Activated T-cell treated with anti-CD3 and anti-CD28 coated beads for 1 hour (primary cell): ENCODE data around the gene VASP.
"Not testable (repeated sequence)": the region's sequence is repeated elsewhere in the genome, so short reads cannot be mapped to it uniquely, and the experiment has no call there.

Experiments used
- DNase-seq: peaks from one replicate; pipeline ENCODE4 v3.0.0-alpha.2; 2020; ENCODE audit warnings: low read depth

Gene VASP

GRCh38 chr19:45497791-45498190, 9.5 kb upstream of the VASP start:
- no peak for DNase-seq

GRCh38 chr19:45498411-45499195, 8.7 kb upstream of the VASP start, which contains the start of gene PPM1N:
Gene PPM1N (plus strand): TSS chr19:45498443. CDS start chr19:45498473, 30 bp downstream.
- DNase-seq: peak; percentile 62

GRCh38 chr19:45499196-45500180, 7.8 kb upstream of the VASP start:
- peak; percentile 42 for DNase-seq

GRCh38 chr19:45500918-45501729, 6.2 kb upstream of the VASP start:
- no peak for DNase-seq

- DNase-seq: no peak
Observed at GRCh38 chr19:45501730-45502014, 5.6 kb upstream of the VASP start.

GRCh38 chr19:45502111-45502510, 5.2 kb upstream of the VASP start:
- DNase-seq: no peak

- no peak for DNase-seq
Observed at GRCh38 chr19:45503909-45504308, 3.4 kb upstream of the VASP start.

- no peak for DNase-seq
Observed at GRCh38 chr19:45505151-45505995, 1.9 kb upstream of the VASP start.

- no peak for DNase-seq
Observed at GRCh38 chr19:45505996-45506245, 1.4 kb upstream of the VASP start.

- DNase-seq: peak; percentile 98
Observed at GRCh38 chr19:45506246-45506988, 862 bp upstream of the VASP start.

- no peak for DNase-seq
Observed at GRCh38 chr19:45507872-45508416, 665 bp downstream of the VASP start.

- no peak for DNase-seq
Observed at GRCh38 chr19:45508417-45508860, 1.2 kb downstream of the VASP start.

- DNase-seq: no peak
Observed at GRCh38 chr19:45508861-45509691, 1.8 kb downstream of the VASP start.

GRCh38 chr19:45509692-45510015, 2.4 kb downstream of the VASP start:
- no peak for DNase-seq

- DNase-seq: not testable (repeated sequence)
Observed at GRCh38 chr19:45510352-45510751, 3.1 kb downstream of the VASP start.

- DNase-seq: no peak
Observed at GRCh38 chr19:45511074-45511473, 3.8 kb downstream of the VASP start.

GRCh38 chr19:45512881-45513483, 5.7 kb downstream of the VASP start:
- DNase-seq: no peak

GRCh38 chr19:45514376-45515051, 7.2 kb downstream of the VASP start:
- no peak for DNase-seq
